Ishikawa (cell line): Measurements from ENCODE around the gene LPAR5.

Experiments
- CEBPB ChIP-seq: IDR thresholded peaks from 2 replicates; pipeline ENCODE4 v1.6.1; 2012
- CREB1 ChIP-seq: IDR thresholded peaks from 2 replicates; pipeline ENCODE4 v1.6.1; 2012; ENCODE audit warnings: low read depth
- EGR1 ChIP-seq: IDR thresholded peaks from 2 replicates; pipeline ENCODE4 v1.6.1; 2012
- EP300 ChIP-seq: IDR thresholded peaks from 2 replicates; pipeline ENCODE4 v1.6.1; 2012; ENCODE audit warnings: borderline replicate concordance
- FOXM1 ChIP-seq: IDR thresholded peaks from 2 replicates; pipeline ENCODE4 v1.6.1; 2012; ENCODE audit warnings: low read depth, borderline replicate concordance
- NFIC ChIP-seq: IDR thresholded peaks from 2 replicates; pipeline ENCODE4 v1.6.1; 2012
- RAD21 ChIP-seq: IDR thresholded peaks from 2 replicates; pipeline ENCODE4 v1.6.1; 2012; ENCODE audit warnings: low read depth
- REST ChIP-seq: IDR thresholded peaks from 2 replicates; pipeline ENCODE4 v1.6.1; 2012; ENCODE audit warnings: low read depth, mild to moderate bottlenecking
- TAF1 ChIP-seq: IDR thresholded peaks from 2 replicates; pipeline ENCODE4 v1.6.1; 2012; ENCODE audit warnings: low read depth, mild to moderate bottlenecking
- TCF12 ChIP-seq: IDR thresholded peaks from 2 replicates; pipeline ENCODE4 v1.6.1; 2012; ENCODE audit warnings: low read depth
- TEAD4 ChIP-seq: IDR thresholded peaks from 2 replicates; pipeline ENCODE4 v1.6.1; 2012
- YY1 ChIP-seq: IDR thresholded peaks from 2 replicates; pipeline ENCODE4 v1.6.1; 2012; ENCODE audit warnings: low read depth
- ZBTB7A ChIP-seq: IDR thresholded peaks from 2 replicates; pipeline ENCODE4 v1.6.1; 2012; ENCODE audit warnings: low read depth
- TF ChIP-seq, protein P1 (sequence below): IDR thresholded peaks from 2 replicates; pipeline ENCODE4 v1.6.1; 2012
- TF ChIP-seq, protein P2 (sequence below): IDR thresholded peaks from 2 replicates; pipeline ENCODE4 v1.6.1; 2012

LPAR5 gene

DNA sequence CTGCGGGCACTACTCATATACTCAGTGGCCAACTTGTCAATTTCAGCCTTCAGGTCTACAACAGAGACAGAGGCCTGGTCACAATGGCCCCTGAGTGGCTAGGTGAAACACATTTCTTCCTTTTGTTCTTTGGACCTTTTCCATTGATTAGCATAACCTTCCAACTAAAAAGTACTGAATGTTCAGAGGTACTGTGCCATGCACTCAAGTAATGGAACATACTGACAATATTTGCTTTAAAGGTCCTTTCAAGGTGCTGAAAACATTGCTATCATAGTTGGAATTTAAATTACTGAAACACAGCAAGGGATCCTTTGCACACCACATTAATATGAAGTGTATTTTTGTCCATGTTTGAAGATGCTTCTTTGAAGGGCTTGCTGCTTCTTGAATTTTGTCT lies 17.6 kb upstream of the LPAR5 start:
- no peak for TF ChIP-seq REST
- TF ChIP-seq TAF1 = no peak
- TF ChIP-seq CEBPB = no peak
- no peak for TF ChIP-seq ZBTB7A
- TF ChIP-seq CREB1 = no peak
- TF ChIP-seq TEAD4 = no peak
- no peak for TF ChIP-seq YY1
- TF ChIP-seq, protein P1, sequence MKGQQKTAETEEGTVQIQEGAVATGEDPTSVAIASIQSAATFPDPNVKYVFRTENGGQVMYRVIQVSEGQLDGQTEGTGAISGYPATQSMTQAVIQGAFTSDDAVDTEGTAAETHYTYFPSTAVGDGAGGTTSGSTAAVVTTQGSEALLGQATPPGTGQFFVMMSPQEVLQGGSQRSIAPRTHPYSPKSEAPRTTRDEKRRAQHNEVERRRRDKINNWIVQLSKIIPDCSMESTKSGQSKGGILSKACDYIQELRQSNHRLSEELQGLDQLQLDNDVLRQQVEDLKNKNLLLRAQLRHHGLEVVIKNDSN = no peak
- TF ChIP-seq, protein P2, sequence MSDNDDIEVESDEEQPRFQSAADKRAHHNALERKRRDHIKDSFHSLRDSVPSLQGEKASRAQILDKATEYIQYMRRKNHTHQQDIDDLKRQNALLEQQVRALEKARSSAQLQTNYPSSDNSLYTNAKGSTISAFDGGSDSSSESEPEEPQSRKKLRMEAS = no peak
- no peak for TF ChIP-seq RAD21
- TF ChIP-seq TCF12 = no peak
- TF ChIP-seq EP300 = no peak
- TF ChIP-seq EGR1 = no peak
- no peak for TF ChIP-seq NFIC
- no peak for TF ChIP-seq FOXM1

DNA sequence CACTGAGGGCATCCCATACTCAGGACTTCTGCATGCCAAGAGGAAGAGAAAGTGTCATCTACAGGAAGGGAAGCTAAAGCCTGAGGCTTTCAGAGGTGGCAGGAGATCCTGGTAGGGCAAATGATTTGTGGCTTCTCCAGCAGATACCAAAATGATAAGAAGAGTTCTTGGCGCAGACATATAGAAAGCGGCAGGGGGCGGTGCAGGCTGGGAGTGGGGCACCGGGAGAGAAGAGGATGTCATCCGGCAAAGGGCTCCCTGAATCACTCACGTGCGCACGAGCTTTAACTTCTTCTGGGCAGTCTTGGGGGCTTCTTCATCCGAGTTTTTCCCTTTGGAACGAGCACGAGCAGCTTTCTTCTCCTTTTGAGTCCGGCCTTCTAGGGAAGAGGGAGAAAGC lies 16.6 kb upstream of the LPAR5 start:
- TF ChIP-seq TEAD4 = no peak
- TF ChIP-seq ZBTB7A = no peak
- TF ChIP-seq FOXM1 = no peak
- no peak for TF ChIP-seq CEBPB
- no peak for TF ChIP-seq CREB1
- TF ChIP-seq TCF12 = no peak
- TF ChIP-seq NFIC = no peak
- TF ChIP-seq EP300 = no peak

DNA sequence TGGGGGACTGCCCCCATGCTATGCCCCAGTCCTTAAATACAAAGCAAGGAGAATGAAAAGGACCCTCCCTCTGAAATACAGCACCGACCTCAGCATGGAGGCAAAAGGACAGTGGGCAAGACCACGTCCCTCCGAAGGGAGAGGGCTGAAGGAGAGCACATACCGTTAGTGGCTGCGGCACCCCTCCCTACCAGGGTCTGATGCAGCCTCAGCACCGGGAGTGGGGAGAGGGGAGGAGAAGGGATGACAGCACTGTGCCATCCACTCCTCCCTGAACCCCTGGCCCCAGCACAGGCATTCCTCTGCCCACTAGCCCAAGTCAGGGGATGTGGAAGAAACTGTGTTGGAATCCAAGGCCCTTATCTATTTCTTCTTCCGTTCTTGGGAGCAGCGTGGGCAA lies 15.1 kb upstream of the LPAR5 start:
- TF ChIP-seq, protein P2 = no peak
- TF ChIP-seq YY1 (no peak), EP300 (no peak), EGR1 (no peak), TCF12 (no peak), CEBPB (no peak), REST (no peak), ZBTB7A (no peak), TEAD4 (no peak), NFIC (no peak), FOXM1 (no peak), RAD21 (no peak), TAF1 (no peak), CREB1 (no peak)
- TF ChIP-seq, protein P1 = no peak

GRCh38 chr12:6647083-6647604 lies 11.4 kb upstream of the LPAR5 start, which contains the start of gene ACRBP:
Gene ACRBP, minus strand, starts transcription at chr12:6647432. Its CDS starts 66 bp downstream, at chr12:6647366.
- TF ChIP-seq TEAD4 (no peak), FOXM1 (no peak), TAF1 (no peak), EGR1 (peak; percentile 71), YY1 (no peak), REST (no peak)
- TF ChIP-seq, protein P2 = 0 out of 2 replicates have a peak, but pooled peaks have one; percentile 11
